Measurements from ENCODE around the gene KCNK17.

DNA sequence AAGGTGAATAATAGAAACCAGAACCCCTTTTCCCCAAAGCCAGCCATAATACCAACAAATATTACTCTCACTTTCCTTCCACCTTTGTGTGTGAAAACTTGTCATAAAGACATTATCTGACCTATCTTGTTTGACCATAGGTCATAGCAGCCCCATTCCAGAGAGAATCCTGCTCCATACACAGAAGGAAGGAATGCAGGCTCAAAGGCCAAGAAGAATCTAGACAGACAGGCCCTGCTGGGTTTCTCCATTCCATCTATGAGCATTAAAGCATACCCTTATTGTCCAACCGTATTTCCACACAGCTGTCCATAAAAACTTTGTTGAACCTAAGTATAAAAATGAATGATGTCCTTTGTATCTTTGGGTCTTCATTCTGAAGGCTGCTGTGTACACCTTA is 44.3 kb downstream of the KCNK17 start:
- TF ChIP-seq POLR2A (IDR thresholded peaks at IDR 0.05) = no peak
- TF ChIP-seq, protein P1, sequence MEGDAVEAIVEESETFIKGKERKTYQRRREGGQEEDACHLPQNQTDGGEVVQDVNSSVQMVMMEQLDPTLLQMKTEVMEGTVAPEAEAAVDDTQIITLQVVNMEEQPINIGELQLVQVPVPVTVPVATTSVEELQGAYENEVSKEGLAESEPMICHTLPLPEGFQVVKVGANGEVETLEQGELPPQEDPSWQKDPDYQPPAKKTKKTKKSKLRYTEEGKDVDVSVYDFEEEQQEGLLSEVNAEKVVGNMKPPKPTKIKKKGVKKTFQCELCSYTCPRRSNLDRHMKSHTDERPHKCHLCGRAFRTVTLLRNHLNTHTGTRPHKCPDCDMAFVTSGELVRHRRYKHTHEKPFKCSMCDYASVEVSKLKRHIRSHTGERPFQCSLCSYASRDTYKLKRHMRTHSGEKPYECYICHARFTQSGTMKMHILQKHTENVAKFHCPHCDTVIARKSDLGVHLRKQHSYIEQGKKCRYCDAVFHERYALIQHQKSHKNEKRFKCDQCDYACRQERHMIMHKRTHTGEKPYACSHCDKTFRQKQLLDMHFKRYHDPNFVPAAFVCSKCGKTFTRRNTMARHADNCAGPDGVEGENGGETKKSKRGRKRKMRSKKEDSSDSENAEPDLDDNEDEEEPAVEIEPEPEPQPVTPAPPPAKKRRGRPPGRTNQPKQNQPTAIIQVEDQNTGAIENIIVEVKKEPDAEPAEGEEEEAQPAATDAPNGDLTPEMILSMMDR (IDR thresholded peaks at IDR 0.05) = no peak

All from Peyer's patch (tissue), 4 donors.